Colonic mucosa (tissue), 4 donors: ENCODE results near the gene FABP2. TPM values are rescaled to one million over a fixed set of nuclear protein-coding genes. Genes with fewer than 3 reads are reported as not detected.

Experiments
- DNase-seq: peaks from one replicate; pipeline ENCODE4 v3.0.0-alpha.2; 2020
- H3K27ac ChIP-seq: fragments of 200-600 bp; one replicate; pipeline ENCODE4 v1.8.0; 2021
- H3K27me3 ChIP-seq: fragments of 200-600 bp; one replicate; pipeline ENCODE4 v1.8.0; 2021
- H3K36me3 ChIP-seq: fragments of 200-600 bp; one replicate; pipeline ENCODE4 v1.8.0; 2021
- H3K4me1 ChIP-seq: fragments of 200-600 bp; one replicate; pipeline ENCODE4 v1.8.0; 2021; ENCODE audit warnings: mild to moderate bottlenecking
- H3K4me3 ChIP-seq: fragments of 200-600 bp; one replicate; pipeline ENCODE4 v1.8.0; 2021
- H3K9ac ChIP-seq, 2 donors: one replicate each; pipeline ENCODE4 v1.7.0; 2013; ENCODE audit warnings: control low read depth in 2 of 2, low read depth in 2 of 2, low read length in 2 of 2
- H3K9me3 ChIP-seq: fragments of 200-600 bp; one replicate; pipeline ENCODE4 v1.8.0; 2021
- intact Hi-C: fragments of 100-400 bp; cut with DNase I; formaldehyde crosslinking; loops from one replicate; pipeline ENCODE4 v1.14.1; 2022
- total RNA-seq, 2 donors: library from RNA; stranded (reverse); fragmentation: NEBNext Ultra II Directional in 1 of 2; extraction: Animal tissue kit (Norgen Biotek cat#: 25700) in 1 of 2; gene quantifications; one replicate each; pipeline ENCODE4 v1.2.1, GENCODE V29; 2021
- TF ChIP-seq, protein P1 (sequence below): fragments of 200-600 bp; IDR thresholded peaks from one replicate; pipeline ENCODE4 v1.8.0; 2022; ENCODE audit warnings: antibody characterized with exemption, mild to moderate bottlenecking
- donor health status: healthy.
- donor health status: DM: no; HTN: no; CAD: no.
- donor health status: DM: no; HTN: no; CAD: no.

Gene FABP2
- total RNA-seq, 2 donors from 2014 or later = 36.3 to 70.4 TPM

DNA sequence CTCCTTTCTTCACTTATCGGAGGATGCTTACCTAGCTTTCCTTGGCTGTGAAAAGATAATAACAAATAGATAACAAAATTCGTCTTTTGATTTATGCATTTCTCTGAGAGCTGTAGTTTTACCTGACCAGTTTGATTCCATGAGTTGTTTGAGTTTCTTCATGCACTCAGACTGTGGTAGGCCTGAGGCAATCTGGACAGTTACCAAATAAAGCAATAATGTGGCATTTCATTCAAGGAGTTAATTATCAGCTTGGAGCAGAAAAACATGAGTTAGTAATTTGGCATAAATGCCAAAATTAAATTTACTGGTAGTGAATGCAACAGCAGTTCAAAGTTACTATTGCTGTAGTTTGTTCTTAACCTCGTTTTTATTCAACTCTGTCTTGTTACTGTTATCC lies 53.5 kb downstream of the FABP2 start:
- H3K36me3 ChIP-seq = no peaks in the 10 kb centered on the region
- intact Hi-C loops = loop anchor here (10.0 kb wide), 1 partner anchor 54 kb away; the partner anchor contains the start of gene USP53
- H3K27ac ChIP-seq = no peak overlapping the region
- TF ChIP-seq, protein P1, sequence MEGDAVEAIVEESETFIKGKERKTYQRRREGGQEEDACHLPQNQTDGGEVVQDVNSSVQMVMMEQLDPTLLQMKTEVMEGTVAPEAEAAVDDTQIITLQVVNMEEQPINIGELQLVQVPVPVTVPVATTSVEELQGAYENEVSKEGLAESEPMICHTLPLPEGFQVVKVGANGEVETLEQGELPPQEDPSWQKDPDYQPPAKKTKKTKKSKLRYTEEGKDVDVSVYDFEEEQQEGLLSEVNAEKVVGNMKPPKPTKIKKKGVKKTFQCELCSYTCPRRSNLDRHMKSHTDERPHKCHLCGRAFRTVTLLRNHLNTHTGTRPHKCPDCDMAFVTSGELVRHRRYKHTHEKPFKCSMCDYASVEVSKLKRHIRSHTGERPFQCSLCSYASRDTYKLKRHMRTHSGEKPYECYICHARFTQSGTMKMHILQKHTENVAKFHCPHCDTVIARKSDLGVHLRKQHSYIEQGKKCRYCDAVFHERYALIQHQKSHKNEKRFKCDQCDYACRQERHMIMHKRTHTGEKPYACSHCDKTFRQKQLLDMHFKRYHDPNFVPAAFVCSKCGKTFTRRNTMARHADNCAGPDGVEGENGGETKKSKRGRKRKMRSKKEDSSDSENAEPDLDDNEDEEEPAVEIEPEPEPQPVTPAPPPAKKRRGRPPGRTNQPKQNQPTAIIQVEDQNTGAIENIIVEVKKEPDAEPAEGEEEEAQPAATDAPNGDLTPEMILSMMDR = no peak
- no peaks in the 10 kb centered on the region for H3K4me1 ChIP-seq
- H3K9me3 ChIP-seq = no peaks in the 10 kb centered on the region
- no peak for DNase-seq
- H3K9ac ChIP-seq = no peak overlapping the region
- no peak overlapping the region for H3K4me3 ChIP-seq
- no peaks in the 10 kb centered on the region for H3K27me3 ChIP-seq

Other genes starting within 250 kb of the FABP2 start
- gene MYOZ2, start 186.3 kb downstream of the FABP2 start, total RNA-seq = under 1 TPM in 1 of 2 donors, not detected in 1; 0.08 TPM
- gene USP53, start 109.4 kb downstream of the FABP2 start, total RNA-seq = 10 to 100 TPM; 37.5 to 83.8 TPM